Esophagus mucosa (tissue), 1 donor: ENCODE measurements around the gene PCDH8. TPM values are rescaled to one million over a fixed set of nuclear protein-coding genes. Genes with fewer than 3 reads are reported as not detected.

Source experiments
- ATAC-seq: fragments of 200-7000 bp; cut with Tn5 transposase; one replicate; pipeline ENCODE4 v1.9.1; 2020
- total RNA-seq: library from RNA; stranded (reverse); gene quantifications from one replicate; pipeline ENCODE4 v1.2.4, GENCODE V29; 2023
- donor health status: DM: yes; HTN: yes; CAD: no.

Gene PCDH8
- total RNA-seq, 1 donor from 2014 or later: 0.04 TPM

DNA sequence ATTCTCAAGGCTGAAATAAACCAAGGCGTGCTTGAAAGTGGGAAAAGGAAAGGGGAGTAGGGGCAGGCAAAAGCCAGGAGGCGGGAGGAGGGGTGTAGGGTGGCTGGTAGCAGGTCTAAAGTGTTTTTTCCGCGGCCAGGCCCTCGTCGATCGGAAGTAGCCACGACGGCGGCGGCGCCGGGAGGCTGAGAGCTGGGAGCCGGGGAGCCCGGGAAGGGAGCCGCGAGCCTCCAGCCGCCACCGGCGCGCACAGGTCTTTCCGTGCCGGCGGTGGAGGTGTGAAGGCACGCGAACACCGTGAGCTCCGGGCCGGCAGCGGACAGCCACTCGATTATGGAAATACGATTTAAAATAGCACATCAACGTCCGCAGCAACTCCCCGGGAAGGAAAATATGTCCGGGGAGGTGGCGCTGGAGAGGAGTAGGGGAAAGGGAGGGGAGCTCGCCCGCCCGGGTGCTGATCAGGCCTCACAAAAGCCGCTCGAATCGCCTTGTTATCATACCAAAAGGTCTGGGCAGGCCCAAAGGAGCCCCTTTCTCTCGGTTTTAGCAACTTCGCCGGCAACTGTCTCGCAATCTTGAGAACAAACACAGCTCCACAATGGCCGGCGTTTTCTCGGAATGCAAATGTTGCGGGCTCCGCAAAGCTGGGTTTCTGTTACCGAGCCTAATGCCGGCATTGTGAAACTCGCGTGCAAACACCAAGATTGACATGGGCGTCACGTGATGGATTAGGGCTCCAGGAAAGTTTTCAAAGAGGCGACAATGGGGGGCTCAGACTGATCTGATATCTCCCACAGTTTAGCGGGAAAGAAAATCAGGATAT is 2.9 kb upstream of the PCDH8 start:
- ATAC-seq: peak; percentile 27

DNA sequence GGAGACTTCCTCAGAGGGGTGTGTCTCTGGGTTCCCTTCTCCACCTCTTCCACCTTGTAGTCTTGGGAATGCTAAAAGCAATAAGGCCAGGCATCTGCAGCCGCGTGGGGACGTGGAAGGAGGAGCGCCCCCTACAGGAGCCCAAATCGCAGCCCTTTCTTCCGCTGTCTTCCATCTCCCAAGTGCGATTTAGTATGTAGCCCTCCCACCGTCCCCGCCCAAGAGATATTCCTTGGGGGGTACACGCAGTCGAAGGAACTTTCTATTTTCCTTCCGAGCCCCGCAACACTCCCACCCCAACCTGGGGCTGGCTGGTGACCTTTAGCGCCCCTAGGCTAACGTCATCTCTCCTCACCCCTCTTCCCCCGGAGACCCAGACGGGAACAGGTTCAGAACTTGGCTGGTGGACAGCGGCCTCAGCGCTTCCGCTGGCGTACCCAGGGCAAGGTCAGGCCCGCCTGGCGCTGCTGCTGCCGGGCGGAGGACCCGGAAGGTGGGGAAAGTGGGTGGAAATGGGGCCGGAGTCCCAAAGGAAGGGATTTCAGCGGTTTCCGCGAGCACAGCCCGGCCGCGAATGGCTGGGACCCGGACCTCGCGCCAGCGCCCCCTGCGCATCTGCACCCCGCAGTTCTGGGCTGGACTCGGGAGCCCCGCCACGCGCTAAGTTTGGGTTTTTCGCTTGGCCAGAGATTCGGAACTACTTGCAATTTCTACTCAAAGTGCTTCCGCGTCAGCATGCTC is 2.1 kb upstream of the PCDH8 start:
- peak; percentile 81 for ATAC-seq

DNA sequence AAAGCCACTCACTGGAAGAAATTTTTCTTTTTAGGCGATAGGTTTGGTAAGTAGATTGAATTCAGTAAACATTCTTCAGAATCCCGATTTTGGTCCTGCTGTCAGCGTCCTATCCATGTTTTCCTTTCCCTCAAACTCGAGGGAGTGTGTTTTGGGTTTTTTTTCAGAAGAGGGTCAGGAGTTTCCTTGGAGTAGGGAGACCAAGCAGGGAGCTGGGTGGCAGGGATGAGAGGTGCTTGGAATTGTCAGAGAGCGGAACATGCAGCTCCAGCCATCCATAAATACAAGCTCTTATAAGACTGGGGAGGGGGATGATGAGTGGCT is 1.6 kb upstream of the PCDH8 start:
- ATAC-seq: no peak

DNA sequence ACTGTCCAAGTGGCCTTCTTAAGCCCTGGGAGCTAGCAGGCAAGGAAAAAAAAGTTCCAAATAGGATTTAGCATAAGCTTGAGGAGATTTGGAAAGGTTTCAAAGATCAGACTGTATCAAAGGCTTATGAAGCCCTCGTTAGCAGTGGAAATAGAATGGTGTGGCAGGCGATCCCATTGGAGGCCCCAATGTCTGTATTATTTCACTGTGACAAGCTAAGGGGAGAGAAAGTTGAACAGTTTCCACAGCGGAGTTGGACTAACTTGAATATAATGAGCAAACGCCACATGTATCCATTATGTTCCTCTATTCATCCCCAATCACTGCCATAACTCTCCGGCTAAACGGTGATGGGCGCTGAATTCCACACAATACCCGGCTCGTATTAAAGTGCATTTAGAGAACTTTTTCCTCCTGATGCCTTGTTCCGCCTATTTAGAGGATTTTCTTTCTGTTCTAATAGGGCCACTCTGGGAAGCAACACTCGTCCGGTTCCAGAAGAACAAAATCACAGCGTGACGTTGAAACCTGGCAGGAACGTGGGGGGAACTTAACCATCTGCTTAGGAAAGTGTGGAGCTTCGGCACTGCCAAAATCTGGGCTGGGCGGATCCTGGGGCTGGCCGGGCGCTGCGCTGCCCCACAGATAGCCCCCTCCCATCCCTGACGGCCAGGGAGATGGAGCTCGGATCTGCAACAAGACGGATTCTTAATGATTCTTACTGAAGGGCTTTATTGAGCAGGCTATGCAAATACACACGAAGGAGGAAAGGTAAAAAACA is 1.0 kb upstream of the PCDH8 start:
- ATAC-seq: no peak

DNA sequence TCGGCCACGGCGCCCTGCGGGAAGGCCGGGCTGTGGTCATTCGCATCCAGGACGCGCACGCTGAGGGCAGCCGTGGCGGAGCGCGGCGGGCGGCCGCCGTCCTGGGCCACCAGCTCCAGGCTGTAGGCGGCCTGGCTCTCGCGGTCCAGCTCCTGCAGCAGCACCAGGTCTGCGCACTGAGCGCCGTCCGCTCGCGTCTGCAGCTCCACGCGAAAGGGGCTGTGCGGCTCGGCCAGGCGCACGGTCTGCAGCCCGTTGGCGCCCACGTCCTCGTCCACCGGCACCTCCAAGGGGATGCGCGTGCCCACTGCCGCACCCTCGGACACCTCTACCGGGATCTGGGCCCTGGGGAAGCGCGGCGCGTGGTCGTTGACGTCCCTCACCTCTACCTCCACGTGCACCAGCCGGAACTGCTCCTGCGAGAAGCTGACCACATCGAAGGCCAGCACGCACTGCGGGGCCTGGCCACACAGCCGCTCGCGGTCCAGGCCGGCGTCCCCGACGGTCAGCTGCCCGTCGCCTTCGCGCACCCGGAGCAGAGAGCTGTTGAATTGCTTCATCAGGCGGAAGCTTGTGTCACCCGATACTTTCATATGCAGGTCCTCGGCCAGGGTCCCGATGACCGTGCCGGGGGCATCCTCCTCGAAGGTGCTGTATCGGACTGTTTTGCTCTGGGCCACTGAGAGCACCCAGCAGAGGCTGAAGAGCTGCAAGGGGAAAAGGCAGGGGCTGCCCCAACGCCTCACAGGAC is 583 bp downstream of the PCDH8 start:
- ATAC-seq: no peak

DNA sequence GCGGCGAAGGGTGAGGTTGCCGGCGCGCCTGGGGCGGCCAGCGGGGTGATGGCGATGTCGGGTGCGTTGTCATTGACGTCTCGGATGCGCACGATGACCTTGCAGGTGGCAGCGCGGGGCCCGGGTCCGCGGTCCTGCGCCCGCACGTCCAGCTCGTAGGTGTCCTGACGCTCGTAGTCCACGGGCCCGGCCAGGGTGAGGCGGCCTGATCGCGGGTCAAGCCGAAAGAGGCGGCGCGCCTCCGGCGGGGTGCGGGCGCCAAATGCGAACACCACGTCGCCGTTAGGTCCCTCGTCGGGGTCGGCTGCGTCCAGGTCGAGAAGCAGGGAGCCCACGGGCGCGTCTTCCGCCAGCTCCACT is 1.1 kb downstream of the PCDH8 start:
- no peak for ATAC-seq

DNA sequence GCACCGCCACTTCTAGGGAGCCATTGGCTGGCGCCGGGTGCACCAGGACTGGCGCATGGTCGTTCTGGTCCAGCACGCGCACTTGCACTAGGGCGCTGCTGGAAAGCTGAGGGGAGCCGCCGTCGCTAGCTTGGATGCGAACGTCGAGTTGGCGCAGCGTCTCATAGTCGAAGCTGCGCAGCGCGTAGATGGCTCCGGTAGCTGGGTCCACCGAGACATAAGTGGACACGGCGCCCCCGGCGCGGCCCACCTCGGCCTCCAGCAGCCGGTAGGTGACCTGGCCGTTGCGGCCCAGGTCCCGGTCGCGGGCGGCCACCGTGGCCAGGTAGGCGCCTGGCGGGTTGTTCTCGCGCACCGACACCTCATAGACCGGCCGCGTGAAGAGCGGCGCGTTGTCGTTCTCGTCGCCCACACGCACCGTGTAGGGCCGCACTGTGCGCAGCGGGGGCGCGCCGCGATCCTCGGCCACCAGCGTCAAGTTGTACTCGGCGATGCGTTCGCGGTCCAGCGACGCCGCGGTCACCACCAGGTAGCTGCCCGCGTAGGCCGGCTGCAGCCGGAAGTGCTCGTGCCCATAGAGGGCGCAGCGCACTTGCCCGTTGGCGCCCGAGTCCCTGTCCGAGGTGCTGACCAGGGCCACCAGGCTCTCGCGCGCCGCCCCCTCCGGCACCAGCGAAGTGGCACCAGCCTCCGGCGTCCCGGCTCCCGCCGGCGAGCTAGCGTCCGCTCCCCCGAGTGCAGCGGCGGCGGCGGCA is 1.7 kb downstream of the PCDH8 start:
- ATAC-seq: peak; percentile 49

DNA sequence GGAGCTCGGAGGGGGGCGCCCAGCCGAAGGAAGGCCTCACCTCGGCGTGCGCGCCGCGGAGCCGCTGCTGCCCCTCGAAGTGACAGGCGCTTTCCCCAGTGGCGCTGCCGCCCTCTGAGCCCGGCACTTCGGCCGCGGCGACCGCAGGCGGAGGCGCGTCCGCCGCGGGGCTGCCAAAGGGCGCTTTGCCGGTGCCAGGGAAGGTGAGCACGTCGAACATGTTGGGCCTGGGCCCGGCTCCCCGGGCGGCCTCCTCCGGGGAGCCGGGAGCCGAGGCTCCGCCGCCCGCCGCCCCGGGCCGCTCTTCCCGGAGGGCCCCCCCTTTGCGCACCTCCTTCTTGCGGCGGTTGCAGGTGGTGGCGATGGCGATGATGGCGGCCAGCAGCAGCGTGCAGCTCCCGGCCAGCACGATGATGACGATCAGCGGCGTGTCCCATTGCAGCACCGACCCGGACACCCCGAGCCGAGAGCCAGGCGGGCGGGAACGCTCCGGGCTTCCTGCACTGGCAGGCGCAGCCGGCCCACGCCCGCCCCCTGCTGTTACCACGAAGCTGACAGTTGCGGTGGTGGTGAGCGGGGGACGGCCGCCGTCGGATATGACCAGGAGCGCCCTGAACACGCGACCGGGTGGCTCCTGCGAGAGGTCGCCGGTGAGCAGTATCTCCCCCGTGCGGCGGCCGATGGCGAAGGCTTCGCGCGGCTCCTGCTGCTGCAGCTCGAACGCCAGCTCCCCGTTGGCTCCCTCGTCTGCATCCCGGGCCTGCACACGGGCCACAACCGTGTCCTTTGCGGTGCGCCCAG is 2.5 kb downstream of the PCDH8 start:
- peak; percentile 34 for ATAC-seq

DNA sequence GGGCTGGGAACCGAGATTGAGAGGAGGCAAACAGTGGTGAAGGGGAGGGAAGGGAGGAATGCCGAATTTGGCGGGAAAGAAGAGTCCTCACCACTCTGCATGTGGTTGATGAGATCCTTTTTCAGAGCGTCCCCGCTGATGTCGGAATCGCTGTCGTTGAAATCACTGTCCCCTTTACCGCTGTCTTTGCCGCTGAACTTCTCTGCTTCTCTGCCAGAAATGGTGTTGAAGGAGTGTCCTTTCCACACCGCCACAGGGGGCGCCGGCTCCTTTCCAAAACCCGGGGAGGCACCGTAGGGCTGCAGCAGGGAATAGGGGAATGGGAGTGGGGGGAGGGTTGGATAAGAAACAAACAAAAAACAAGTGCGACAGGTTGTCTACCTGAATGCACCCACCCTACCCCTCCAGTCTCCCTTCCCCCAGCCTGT is 3.1 kb downstream of the PCDH8 start:
- no peak for ATAC-seq

DNA sequence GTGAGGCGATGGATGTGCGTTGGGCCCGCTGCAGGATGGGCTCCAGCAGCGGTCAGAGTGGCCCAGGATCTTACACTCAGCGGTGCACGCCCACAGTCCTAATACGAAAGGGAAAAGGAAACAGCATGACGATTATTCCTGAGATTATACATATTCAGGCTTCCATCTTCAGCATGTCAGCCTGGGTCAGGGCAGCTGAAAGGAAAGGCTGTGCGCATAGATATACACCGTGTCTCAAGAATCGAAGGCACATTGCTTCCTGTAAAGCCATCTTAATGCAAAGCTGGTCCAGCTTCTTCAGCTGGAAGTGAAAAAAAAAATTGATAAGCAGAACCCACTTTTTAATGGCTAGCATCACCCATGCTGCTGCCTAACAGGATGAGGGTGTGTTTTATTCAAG is 3.6 kb downstream of the PCDH8 start:
- ATAC-seq: no peak

DNA sequence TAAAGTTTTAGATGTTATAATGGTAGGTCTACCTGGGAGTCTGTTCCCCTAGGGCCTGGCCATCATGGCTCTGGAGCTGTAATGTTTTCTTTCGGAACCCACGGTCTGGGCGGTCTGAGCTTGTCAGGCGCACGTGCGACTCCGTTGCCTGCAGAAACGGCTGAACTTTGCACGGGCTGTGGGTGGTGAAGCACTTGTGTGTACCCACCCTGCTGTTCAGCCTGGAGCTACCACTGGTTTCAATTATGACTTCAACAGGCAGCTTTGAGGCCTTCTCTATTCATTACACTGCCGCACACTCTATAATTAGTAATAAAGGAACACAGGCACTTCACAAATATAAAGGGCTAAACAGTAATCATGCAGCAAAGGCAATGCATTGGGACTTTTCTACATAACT is 6.0 kb downstream of the PCDH8 start:
- ATAC-seq: no peak

DNA sequence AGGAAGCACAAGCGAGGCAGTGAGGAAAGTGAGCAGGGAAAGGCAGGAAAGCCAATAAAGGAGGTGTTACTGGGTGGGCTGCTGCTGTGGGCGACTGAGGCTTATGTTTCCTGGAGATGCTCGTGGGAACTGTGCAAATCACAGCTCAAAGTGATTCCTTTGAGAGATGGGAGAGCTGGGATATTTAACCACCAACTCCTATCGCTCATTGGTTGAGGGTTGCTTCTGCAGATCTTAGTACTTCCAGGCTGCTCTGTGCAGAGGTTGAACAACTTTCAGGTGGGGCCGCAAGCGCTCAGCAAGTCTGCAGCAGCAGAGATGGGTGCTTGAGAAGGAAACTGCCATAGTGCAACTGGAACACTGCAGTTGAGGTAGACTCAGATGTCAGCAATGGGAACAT is 8.4 kb downstream of the PCDH8 start:
- ATAC-seq: no peak

DNA sequence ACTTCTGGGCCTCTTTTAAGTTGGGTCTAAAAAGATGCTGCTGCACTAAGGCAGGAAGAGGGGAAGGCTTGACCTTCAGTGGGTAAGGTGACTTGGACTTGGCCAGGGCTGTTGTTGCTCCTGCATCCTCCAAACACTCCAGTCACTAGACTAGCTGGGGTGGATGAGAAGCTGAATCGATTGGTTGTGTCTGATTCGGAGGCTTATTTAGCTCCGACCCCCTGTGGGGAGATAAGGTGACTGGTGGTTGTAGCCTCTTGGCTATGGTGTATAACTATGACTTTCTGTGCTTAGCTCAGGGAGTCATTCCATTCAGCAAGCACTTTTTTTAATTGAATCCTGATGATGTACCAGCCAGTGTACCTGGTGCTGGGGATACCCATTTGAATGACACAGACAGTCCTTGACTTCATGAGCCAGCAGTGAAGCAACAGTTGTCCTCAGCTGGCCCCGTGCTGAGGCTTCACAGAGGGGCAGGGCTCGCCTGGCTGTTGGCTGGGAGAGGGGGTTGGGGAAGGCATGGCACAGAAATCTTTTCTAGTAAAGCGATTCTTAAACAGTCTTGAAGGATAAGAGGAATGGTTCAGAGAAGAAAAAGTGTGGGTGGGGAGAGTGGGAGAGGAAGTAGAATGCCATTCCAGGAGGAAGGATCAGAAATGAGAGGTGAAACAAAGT is 9.9 kb downstream of the PCDH8 start:
- ATAC-seq: no peak

DNA sequence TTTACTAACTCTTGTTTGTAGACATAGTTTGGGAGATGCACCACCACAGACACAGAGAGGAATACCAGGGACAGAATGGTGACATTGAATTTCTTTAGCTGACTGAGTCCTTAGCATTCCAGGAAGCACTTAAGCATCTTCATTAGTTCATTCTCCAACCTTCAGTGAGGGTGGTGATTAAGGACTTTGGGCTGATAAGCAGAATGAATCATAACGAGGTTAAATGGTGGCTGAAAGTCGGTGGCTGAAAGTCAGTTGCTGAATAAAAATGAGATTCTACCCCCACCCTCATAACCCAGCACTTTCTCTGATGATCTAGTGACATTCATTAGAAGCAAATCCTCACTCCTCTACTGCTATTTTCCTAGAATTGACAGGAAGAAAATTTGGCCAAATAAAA is 10.6 kb downstream of the PCDH8 start:
- no peak for ATAC-seq

DNA sequence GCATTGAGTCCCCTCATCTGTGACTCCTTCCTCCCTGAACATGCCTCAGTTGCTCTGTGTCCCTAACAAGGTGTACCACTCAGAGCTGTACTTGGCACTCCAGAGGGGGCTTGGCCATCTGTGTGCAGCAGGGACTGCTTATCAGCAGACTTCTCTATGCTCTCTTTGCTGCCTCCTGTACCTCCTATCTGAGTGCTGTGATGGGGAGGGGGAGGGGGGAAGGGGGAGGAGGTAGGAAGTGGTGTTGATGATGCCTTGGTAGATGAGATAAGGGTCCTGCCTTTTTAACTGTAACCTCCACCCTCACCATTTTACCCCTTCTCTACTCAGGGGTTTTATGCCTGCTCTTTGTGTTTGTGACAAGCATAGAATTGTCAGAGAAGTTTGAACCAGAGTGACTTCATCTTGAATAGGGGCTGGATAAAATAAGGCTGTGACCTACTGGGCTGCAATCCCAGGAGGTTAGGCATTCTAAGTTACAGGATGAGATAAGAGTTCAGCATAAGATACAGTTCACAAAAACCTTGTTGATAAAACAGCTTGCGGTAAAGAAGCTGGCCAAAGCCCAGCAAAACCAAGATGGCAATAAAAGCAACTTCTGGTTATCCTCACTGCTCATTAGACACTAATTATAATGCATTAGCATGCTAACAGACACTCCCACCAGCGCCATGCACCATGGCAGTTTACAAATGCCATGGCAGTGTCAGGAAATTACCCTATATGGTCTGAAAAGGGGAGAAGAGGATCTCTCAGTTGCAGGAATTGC is 13.2 kb downstream of the PCDH8 start:
- no peak for ATAC-seq

DNA sequence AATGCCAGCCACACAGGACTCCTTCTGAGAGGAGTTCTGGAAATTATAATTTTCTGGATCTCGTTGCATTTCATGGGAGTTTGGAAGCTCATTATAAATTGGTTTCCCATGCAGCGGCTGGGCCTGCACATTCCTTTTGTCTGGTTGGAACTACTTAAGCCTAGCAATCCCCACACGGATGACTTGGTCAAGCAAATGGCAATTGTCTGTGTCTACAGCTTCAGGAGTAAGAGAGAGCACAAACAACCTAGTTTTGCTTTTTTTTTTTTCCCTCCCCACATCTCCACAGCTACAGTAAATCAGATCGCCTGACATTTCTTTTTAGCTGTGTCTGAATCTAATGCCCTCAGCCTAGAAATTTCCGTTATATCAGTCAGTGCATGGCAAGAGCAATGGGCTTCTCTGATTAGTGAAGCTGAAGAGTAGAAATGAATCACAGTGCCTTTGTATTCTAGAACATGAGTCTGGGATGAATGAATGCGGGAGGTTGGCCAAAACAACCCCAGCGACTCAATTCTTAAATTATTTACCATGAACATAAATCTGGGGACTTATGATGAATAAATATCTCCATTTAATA is 15.1 kb downstream of the PCDH8 start:
- ATAC-seq: no peak

DNA sequence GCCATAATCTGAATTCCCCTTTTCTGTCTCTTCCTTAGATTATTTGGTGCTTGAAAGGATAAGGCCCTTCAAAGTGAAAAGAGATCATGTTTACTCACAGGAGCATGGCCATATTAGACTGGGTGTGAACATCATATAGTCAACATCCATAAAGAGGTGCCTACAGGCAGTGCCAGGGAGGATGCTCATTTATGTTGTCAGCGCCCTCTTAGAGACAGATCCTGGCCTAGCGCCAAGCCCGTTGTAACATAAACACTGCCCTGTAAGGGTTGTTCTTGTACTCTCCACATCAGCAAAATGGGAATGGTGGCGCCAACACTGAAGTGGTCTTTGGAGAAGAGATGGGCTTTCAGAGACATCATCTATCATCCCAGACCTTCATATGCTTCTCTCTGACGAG is 16.1 kb downstream of the PCDH8 start:
- no peak for ATAC-seq

DNA sequence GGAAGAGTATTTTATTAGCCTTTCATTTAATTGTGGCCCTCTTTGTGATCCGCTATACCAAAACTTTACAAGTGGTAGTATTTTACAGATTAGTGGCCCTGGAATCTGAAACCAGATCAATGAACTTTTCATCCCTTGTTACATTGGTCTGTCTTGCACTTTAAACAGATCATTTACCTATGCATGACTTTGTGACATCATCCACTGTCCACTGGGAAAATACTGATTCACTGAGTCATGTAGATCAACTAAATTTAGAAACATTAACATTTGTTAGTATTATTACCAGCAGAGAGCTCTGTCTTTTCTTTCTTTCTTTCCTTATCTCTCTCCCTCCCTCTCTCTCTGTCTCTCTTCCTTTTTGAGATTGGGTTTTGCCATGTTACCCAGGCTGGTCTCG is 17.5 kb downstream of the PCDH8 start:
- no peak for ATAC-seq

DNA sequence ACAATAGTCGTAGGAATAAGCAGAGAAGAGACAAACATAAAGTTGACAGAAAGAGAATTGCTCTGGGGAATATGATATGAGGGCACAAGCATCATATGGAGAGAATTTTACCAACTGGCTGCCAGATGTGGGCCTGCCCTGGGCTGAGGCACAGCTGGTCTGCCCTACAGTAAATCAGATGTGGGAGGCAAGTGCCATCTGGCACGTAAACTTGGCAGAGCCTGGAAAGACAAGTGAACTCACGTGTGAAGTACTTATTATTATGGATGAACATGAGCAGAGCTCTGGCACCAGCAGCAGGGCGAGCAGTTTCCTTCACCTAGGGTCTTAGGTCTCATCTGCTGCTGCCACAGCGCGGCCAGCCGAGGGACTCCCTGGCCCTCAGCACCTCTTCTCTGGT is 20.6 kb downstream of the PCDH8 start:
- no peak for ATAC-seq
